Kidney (tissue), 14 donors: ENCODE data around the gene KRTAP10-7. TPM values are rescaled to one million over a fixed set of nuclear protein-coding genes. Genes with fewer than 3 reads are reported as not detected.

Experiments
- DNase-seq, 5 donors: peaks; one replicate each; pipeline ENCODE4 v3.0.0-alpha.2; 2013 to 2020
- FAIRE-seq: peaks from 2 replicates; lab custom pipeline; 2012; peaks lifted over from hg19 to GRCh38; lab: Jason Lieb, UNC
- H3K27ac ChIP-seq, 2 donors: one replicate each; pipeline ENCODE4 v1.7.0; 2013; ENCODE audit warnings: low read depth in 2 of 2, low read length in 2 of 2, inconsistent platforms in 1 of 2
- H3K27me3 ChIP-seq: one replicate; pipeline ENCODE4 v1.7.1; 2013; ENCODE audit warnings: low read length, inconsistent platforms; ENCODE audit not compliant: control insufficient read depth, insufficient read depth
- H3K36me3 ChIP-seq, 3 donors: one replicate each; pipeline versions ENCODE4 v1.7.0 to v1.7.1; 2013; ENCODE audit warnings: low read length in 3 of 3, control low read depth in 1 of 3, inconsistent platforms in 1 of 3; ENCODE audit not compliant: insufficient read depth in 3 of 3, control insufficient read depth in 2 of 3
- H3K4me1 ChIP-seq, 3 donors: one replicate each; pipeline versions ENCODE4 v1.7.0 to v1.7.1; 2013; ENCODE audit warnings: low read length in 3 of 3, inconsistent platforms in 1 of 3, low read depth in 1 of 3; ENCODE audit not compliant: control insufficient read depth in 2 of 3, insufficient read depth in 2 of 3
- H3K4me3 ChIP-seq, 3 donors: one replicate each; pipeline versions ENCODE4 v1.7.0 to v1.8.1; 2013; ENCODE audit warnings: low read length in 3 of 3, control low read depth in 1 of 3, inconsistent platforms in 1 of 3
- H3K9ac ChIP-seq, 3 donors: one replicate each; pipeline versions ENCODE4 v1.7.0 to v1.7.1; 2013; ENCODE audit warnings: low read length in 3 of 3, control low read depth in 1 of 3, inconsistent platforms in 1 of 3
- H3K9me3 ChIP-seq, 3 donors: one replicate each; pipeline versions ENCODE4 v1.7.0 to v1.7.1; 2013; ENCODE audit warnings: low read length in 3 of 3, control low read depth in 1 of 3, inconsistent platforms in 1 of 3; ENCODE audit not compliant: control insufficient read depth in 2 of 3, insufficient read depth in 1 of 3
- CTCF ChIP-seq: IDR thresholded peaks from 3 replicates; pipeline ENCODE4 v1.5.1; 2012; ENCODE audit warnings: mild to moderate bottlenecking, moderate library complexity, borderline replicate concordance; ENCODE audit not compliant: insufficient read depth; ENCODE audit errors: extremely low read depth
- intact Hi-C: fragments of 100-400 bp; cut with DNase I; formaldehyde crosslinking; loops from one replicate; pipeline ENCODE4 v1.11.1; 2022
- polyA plus RNA-seq: library from polyadenylated mRNA; stranded (reverse); fragments of 350-450 nt; fragmentation: Illumina TruSeq; extraction: RNeasy Lipid Tissue Mini Kit (QIAGEN cat#74804); gene quantifications from one replicate; pipeline ENCODE4 v1.2.3, GENCODE V29; 2014; ENCODE audit warnings: low read depth, low replicate concordance; ENCODE audit not compliant: insufficient read depth
- total RNA-seq: library from RNA; stranded (reverse); fragmentation: NEBNext Ultra II Directional; extraction: Animal tissue kit (Norgen Biotek cat#: 25700); gene quantifications from one replicate; pipeline ENCODE4 v1.2.1, GENCODE V29; 2021
- donor health status: control.
- donor health status: control.
- donor health status: control.
- donor health status: control.
- donor health status: control.
- donor health status: DM: yes; HTN: yes; CAD: no.
- donor health status: Normal renal cell carcinoma (clear cell type).

The KRTAP10-7 gene
- total and polyA plus RNA-seq, 2 donors from 2014 or later = not detected

DNA sequence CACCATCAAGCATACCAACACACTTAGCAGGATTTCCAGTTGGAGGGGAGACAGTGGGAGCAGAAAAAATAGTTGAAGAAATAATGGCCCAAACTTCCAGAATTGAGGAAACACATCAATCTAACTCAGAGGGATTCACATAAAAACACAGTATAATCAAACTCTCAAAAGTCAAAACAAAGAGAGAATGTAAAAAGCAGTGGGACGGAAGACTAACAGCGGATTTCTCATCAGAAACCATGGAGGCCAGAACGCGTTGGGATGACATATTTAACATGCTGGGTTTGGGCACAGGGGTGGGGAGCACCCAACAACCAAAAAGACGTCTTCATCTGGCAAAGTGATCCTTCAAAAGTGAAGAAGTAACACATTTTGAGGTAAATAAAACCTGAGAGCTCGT lies 19.5 kb downstream of the KRTAP10-7 start:
- no peak for TF ChIP-seq CTCF
- DNase-seq = no peak
- Histone ChIP-seq H3K4me1 (no peaks in the 10 kb centered on the region), H3K27ac (no peak overlapping the region), H3K9ac (no peak overlapping the region), H3K4me3 (no peak overlapping the region), H3K36me3 (no peaks in the 10 kb centered on the region), H3K9me3 (peaks cover 0 to 18% (median 0%) of the 10 kb centered on the region in 3 donors), H3K27me3 (no peaks in the 10 kb centered on the region)
- intact Hi-C loops = no loop called here
- no peak for FAIRE-seq

- no peaks in the 10 kb centered on the region for H3K27me3 ChIP-seq
- H3K9ac ChIP-seq = no peak overlapping the region
- no peak overlapping the region for H3K27ac ChIP-seq
- FAIRE-seq (no peak), DNase-seq (no peak)
- H3K36me3 ChIP-seq = no peaks in the 10 kb centered on the region
- no peak overlapping the region for H3K4me3 ChIP-seq
- no peak for TF ChIP-seq CTCF
- intact Hi-C loops = no loop called here
- no peaks in the 10 kb centered on the region for H3K4me1 ChIP-seq
- peaks cover 0 to 18% (median 0%) of the 10 kb centered on the region in 3 donors for H3K9me3 ChIP-seq
These were observed 23.2 kb downstream of the KRTAP10-7 start for GRCh38 chr21:44623575-44623974.

DNA sequence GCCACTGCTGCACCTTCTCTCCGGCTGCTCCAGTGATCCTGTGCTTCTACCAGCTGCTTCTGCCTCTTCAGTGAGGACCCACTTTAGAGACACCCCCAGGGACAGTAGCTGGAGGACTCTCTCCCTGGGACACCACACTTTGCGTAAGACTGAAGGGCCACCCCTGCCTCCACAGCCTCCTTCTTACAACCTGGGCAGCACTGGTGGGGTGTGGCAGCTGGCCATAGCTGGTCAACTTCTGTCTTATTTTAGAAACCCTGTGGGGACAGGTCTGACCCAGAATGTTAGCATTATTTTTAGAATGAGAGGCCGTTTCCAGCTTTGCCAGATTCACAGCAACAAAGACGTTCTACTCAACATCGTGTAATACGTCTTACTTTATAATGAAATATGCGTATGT lies 25.4 kb downstream of the KRTAP10-7 start:
- intact Hi-C loops = no loop called here
- FAIRE-seq (no peak), DNase-seq (no peak)
- H3K27me3 ChIP-seq = no peaks in the 10 kb centered on the region
- no peaks in the 10 kb centered on the region for H3K4me1 ChIP-seq
- H3K27ac ChIP-seq = no peak overlapping the region
- TF ChIP-seq CTCF = no peak
- H3K9ac ChIP-seq = no peak overlapping the region
- H3K4me3 ChIP-seq = no peak overlapping the region
- H3K36me3 ChIP-seq = no peaks in the 10 kb centered on the region
- H3K9me3 ChIP-seq = peaks cover 0 to 18% (median 0%) of the 10 kb centered on the region in 3 donors

DNA sequence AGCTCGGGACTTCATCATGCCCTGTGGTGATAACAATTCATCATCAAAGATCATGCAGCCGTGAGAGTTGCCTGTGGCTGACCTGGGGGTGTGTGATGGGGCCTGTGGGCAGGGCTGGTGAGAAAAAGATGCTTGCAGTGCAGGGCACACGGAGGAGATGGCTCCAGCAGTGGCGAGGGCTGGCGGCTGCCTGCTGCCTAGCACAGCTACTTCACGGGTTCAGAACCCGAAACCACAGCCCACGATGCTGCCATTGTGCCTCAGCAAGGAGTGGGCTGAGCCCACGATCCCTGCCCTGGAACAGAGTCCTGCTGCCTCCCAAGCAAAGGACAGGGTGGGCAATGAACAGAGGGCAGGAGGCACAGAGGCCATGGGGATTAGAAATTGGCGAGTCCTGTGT lies 25.9 kb downstream of the KRTAP10-7 start:
- no peak overlapping the region for H3K4me3 ChIP-seq
- H3K9ac ChIP-seq = no peak overlapping the region
- DNase-seq (no peak), FAIRE-seq (no peak)
- intact Hi-C loops = no loop called here
- H3K27ac ChIP-seq = no peak overlapping the region
- no peaks in the 10 kb centered on the region for H3K27me3 ChIP-seq
- H3K4me1 ChIP-seq = no peaks in the 10 kb centered on the region
- TF ChIP-seq CTCF = no peak
- peaks cover 0 to 21% (median 0%) of the 10 kb centered on the region in 3 donors for H3K9me3 ChIP-seq
- H3K36me3 ChIP-seq = no peaks in the 10 kb centered on the region
